GM06990 (cell line): ENCODE measurements around the gene CPA5.

Source experiments
- DNase-seq: peaks from one replicate; pipeline ENCODE4 v3.0.0-alpha.2; 2011; ENCODE audit not compliant: insufficient read length; ENCODE audit errors: extremely low read depth
- H3K27me3 ChIP-seq: replicated peaks from 2 replicates; pipeline ENCODE4 v1.6.0; 2011; ENCODE audit warnings: low read length; ENCODE audit not compliant: control insufficient read depth, insufficient read depth
- H3K36me3 ChIP-seq: 2 replicates; pipeline ENCODE4 v1.5.1; 2011; ENCODE audit warnings: low read length; ENCODE audit not compliant: control insufficient read depth, insufficient read depth
- H3K4me3 ChIP-seq: replicated peaks from 2 replicates; pipeline ENCODE4 v1.5.1; 2011; ENCODE audit warnings: low read depth, mild to moderate bottlenecking, control low read depth, low read length
- TF ChIP-seq, protein P1 (sequence below): IDR thresholded peaks from 2 replicates; pipeline ENCODE4 v1.5.1; 2011; ENCODE audit warnings: low read length, control low read depth, mild to moderate bottlenecking, inconsistent platforms; ENCODE audit not compliant: insufficient read depth, poor library complexity, severe bottlenecking

Gene CPA5

DNA sequence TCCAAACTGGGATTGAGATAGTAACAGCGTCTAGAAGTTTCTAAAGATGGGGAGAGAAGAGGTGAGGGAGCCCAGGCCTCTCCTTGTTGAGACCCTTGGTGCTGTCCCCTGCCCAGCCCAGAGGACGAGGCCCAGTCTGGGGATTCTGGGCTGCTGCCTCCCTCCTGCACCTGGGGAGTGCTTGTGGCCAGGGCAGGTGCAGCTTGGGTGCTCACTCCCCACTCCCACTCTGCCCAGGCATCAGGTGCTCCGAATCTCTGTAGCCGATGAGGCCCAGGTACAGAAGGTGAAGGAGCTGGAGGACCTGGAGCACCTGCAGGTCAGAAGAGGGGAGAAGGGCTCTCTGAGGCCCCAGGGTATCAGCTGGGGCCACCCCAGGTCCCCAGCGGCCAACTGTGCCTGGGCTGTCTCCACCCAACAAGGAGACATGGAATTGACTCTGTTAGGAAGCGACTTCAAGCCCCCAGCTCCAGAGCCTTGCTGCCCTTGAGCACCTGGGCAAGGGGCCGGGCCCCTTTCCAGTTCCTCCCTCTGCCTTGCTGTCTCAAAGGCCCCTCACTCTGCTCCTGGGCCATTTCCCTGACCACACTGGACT lies 36.3 kb downstream of the CPA5 start:
- Histone ChIP-seq H3K36me3 (no peaks in the 10 kb centered on the region), H3K4me3 (no peak overlapping the region), H3K27me3 (no peaks in the 10 kb centered on the region)
- TF ChIP-seq, protein P1, sequence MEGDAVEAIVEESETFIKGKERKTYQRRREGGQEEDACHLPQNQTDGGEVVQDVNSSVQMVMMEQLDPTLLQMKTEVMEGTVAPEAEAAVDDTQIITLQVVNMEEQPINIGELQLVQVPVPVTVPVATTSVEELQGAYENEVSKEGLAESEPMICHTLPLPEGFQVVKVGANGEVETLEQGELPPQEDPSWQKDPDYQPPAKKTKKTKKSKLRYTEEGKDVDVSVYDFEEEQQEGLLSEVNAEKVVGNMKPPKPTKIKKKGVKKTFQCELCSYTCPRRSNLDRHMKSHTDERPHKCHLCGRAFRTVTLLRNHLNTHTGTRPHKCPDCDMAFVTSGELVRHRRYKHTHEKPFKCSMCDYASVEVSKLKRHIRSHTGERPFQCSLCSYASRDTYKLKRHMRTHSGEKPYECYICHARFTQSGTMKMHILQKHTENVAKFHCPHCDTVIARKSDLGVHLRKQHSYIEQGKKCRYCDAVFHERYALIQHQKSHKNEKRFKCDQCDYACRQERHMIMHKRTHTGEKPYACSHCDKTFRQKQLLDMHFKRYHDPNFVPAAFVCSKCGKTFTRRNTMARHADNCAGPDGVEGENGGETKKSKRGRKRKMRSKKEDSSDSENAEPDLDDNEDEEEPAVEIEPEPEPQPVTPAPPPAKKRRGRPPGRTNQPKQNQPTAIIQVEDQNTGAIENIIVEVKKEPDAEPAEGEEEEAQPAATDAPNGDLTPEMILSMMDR: no peak
- DNase-seq: no peak

GRCh38 chr7:130381468-130382312 lies 37.1 kb downstream of the CPA5 start:
- no peak for DNase-seq
- TF ChIP-seq, protein P1: no peak

DNA sequence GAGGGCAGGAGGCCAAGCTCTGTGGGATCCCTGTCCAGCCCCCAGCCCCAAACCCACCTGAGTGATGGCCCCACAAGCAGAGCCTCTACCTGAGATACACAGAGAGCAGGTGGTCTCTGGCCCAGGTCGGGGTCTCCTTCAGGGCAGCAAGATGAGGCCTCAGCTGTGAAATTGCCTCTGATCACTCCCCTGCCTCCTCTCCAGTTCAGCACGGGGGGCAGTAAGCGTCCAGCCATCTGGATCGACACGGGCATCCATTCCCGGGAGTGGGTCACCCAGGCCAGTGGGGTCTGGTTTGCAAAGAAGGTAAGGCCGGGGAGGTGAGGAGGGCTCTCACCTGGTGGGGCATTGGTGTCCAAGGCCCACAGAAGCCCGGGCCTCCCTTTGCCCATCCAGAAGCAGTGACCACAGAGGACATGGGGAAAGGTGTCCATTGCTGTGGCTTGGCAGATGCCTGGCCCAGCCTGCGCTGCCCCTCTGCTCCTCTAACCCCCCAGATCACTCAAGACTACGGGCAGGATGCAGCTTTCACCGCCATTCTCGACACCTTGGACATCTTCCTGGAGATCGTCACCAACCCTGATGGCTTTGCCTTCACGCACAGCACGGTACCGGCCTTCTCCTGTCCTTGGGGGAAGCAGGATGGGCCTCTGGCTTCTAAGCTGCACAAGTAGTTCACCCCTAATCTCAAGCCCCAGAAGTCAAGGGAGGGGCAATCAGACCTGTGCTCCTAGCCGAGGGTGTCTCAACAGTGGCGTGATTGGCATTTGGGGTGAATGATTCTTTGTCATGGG lies 38.8 kb downstream of the CPA5 start:
- Histone ChIP-seq H3K27me3 (no peaks in the 10 kb centered on the region), H3K36me3 (no peaks in the 10 kb centered on the region), H3K4me3 (no peak overlapping the region)
- TF ChIP-seq, protein P1: no peak
- DNase-seq: no peak

More at GRCh38 chr7:130381468-130382312, 37.1 kb downstream of the CPA5 start:
- H3K4me3 ChIP-seq: no peak overlapping the region
- H3K27me3 ChIP-seq: no peaks in the 10 kb centered on the region
- no peaks in the 10 kb centered on the region for H3K36me3 ChIP-seq

GRCh38 chr7:130384371-130384801 lies 39.8 kb downstream of the CPA5 start:
- H3K27me3 ChIP-seq: no peaks in the 10 kb centered on the region
- H3K4me3 ChIP-seq: no peak overlapping the region
- H3K36me3 ChIP-seq: no peaks in the 10 kb centered on the region
- TF ChIP-seq, protein P1: no peak
- no peak for DNase-seq

DNA sequence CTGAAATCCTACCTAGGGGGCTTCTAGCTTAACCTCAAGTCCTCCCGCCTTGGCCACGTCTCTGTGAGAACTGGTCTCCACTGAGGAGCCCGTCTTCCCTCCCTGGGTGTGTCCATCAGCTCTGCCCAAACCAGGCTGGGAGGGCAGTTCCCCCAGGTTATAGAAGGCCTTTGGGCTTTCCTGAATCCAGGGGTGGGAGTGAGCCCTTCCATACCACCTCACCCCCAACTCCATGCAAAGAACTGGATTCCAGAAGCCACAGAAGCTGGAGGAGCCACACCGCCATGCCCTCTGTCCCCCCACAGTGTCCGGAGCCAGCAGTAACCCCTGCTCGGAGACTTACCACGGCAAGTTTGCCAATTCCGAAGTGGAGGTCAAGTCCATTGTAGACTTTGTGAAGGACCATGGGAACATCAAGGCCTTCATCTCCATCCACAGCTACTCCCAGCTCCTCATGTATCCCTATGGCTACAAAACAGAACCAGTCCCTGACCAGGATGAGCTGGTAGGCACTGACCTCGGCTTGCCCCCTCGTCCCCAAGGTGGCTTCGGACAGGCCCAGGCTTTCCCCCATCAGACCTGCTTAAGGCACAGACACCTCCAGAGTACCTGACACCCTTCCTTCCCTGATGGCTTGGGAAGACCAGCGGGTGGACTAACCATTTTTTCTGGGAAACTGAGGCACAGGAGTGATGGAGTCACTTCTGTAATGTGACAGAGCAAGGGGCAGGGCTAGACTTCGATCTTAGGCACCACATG lies 40.4 kb downstream of the CPA5 start:
- no peaks in the 10 kb centered on the region for H3K36me3 ChIP-seq
- TF ChIP-seq, protein P1: no peak
- H3K4me3 ChIP-seq: no peak overlapping the region
- no peaks in the 10 kb centered on the region for H3K27me3 ChIP-seq
- no peak for DNase-seq
